Tibial artery (tissue), 4 donors: ENCODE data around the gene LRRC32.

Experiments used
- DNase-seq, 2 donors: peaks; one replicate each; pipeline ENCODE4 v3.0.0-alpha.2; 2019
- H3K27ac ChIP-seq, 2 donors: fragments of 200-600 bp; sonication (generic) in 1 of 2; 1 replicate in 1 of 2; 2 replicates in 1 of 2; pipeline ENCODE4 v1.5.1; 2018 to 2019; ENCODE audit warnings: mild to moderate bottlenecking in 1 of 2
- H3K27me3 ChIP-seq, 2 donors: fragments of 200-600 bp; sonication (generic) in 1 of 2; one replicate each; pipeline versions ENCODE4 v1.5.1 to v1.6.0; 2016 to 2019
- H3K36me3 ChIP-seq, 3 donors: fragments of 200-600 bp; sonication (generic) in 2 of 3; one replicate each; pipeline ENCODE4 v1.5.1; 2016 to 2019; ENCODE audit warnings: mild to moderate bottlenecking in 2 of 3
- H3K4me1 ChIP-seq, 4 donors: fragments of 200-600 bp; sonication (generic) in 2 of 4; 1 replicate in 3 of 4; 2 replicates in 1 of 4; pipeline ENCODE4 v1.5.1; 2016 to 2019
- H3K4me3 ChIP-seq, 2 donors: fragments of 200-600 bp; sonication (generic) in 1 of 2; 1 replicate in 1 of 2; 2 replicates in 1 of 2; pipeline ENCODE4 v1.5.1; 2018 to 2019; ENCODE audit warnings: mild to moderate bottlenecking in 2 of 2
- H3K9me3 ChIP-seq, 3 donors: fragments of 200-600 bp; sonication (generic) in 1 of 3; one replicate each; pipeline ENCODE4 v1.5.1; 2016 to 2019
- CTCF ChIP-seq, 2 experiments: fragments of 200-600 bp in 1 of 2; fragments of 450-650 bp in 1 of 2; IDR thresholded peaks; one replicate each; pipeline ENCODE4 v1.5.1; 2017 to 2019; ENCODE audit warnings: antibody characterized with exemption in 2 of 2, mild to moderate bottlenecking in 1 of 2, moderate library complexity in 1 of 2
- intact Hi-C: fragments of 100-400 bp; cut with DNase I; formaldehyde crosslinking; loops from one replicate; pipeline ENCODE4 v1.15.0; 2023; ENCODE audit warnings: low total_unique reads

Gene LRRC32

GRCh38 chr11:76686261-76687079, 15.9 kb upstream of the LRRC32 start:
- Histone ChIP-seq H3K4me3 (no peak overlapping the region), H3K27ac (no peak overlapping the region), H3K4me1 (no peaks in the 10 kb centered on the region), H3K9me3 (no peaks in the 10 kb centered on the region), H3K27me3 (no peaks in the 10 kb centered on the region), H3K36me3 (no peaks in the 10 kb centered on the region)
- intact Hi-C loops = no loop called here
- no peak for TF ChIP-seq CTCF (IDR thresholded peaks at IDR 0.05)
- DNase-seq = no peak

GRCh38 chr11:76685831-76686230, 15.3 kb upstream of the LRRC32 start:
- Histone ChIP-seq H3K4me3 (no peak overlapping the region), H3K27ac (no peak overlapping the region), H3K4me1 (peaks cover 0 to 2% (median under 1%) of the 10 kb centered on the region in 4 donors), H3K36me3 (no peaks in the 10 kb centered on the region), H3K9me3 (no peaks in the 10 kb centered on the region), H3K27me3 (no peaks in the 10 kb centered on the region)
- no peak for DNase-seq
- intact Hi-C loops = no loop called here
- no peak for TF ChIP-seq CTCF (IDR thresholded peaks at IDR 0.05)

- no peak for DNase-seq
- intact Hi-C loops = no loop called here
- no peak overlapping the region for H3K27ac ChIP-seq
- H3K4me3 ChIP-seq = no peak overlapping the region
- H3K4me1 ChIP-seq = peaks cover 0 to 6% (median 3%) of the 10 kb centered on the region in 4 donors
- no peak for TF ChIP-seq CTCF (IDR thresholded peaks at IDR 0.05)
- no peaks in the 10 kb centered on the region for H3K9me3 ChIP-seq
- H3K36me3 ChIP-seq = no peaks in the 10 kb centered on the region
- H3K27me3 ChIP-seq = no peaks in the 10 kb centered on the region
Measured at GRCh38 chr11:76685237-76685636, 14.7 kb upstream of the LRRC32 start.

GRCh38 chr11:76684516-76684915, 14.0 kb upstream of the LRRC32 start:
- intact Hi-C loops = no loop called here
- Histone ChIP-seq H3K9me3 (no peaks in the 10 kb centered on the region), H3K36me3 (no peaks in the 10 kb centered on the region), H3K27me3 (no peaks in the 10 kb centered on the region), H3K4me3 (no peak overlapping the region), H3K27ac (no peak overlapping the region), H3K4me1 (peaks cover 0 to 7% (median 3%) of the 10 kb centered on the region in 4 donors)
- TF ChIP-seq CTCF (IDR thresholded peaks at IDR 0.05) = no peak
- no peak for DNase-seq

GRCh38 chr11:76683161-76684095, 12.9 kb upstream of the LRRC32 start:
- Histone ChIP-seq H3K36me3 (no peaks in the 10 kb centered on the region), H3K27ac (no peak overlapping the region), H3K9me3 (no peaks in the 10 kb centered on the region), H3K4me1 (peaks cover 0 to 7% (median 3%) of the 10 kb centered on the region in 4 donors), H3K27me3 (no peaks in the 10 kb centered on the region), H3K4me3 (no peak overlapping the region)
- TF ChIP-seq CTCF (IDR thresholded peaks at IDR 0.05) = no peak
- DNase-seq = no peak
- intact Hi-C loops = no loop called here
